GM19238 (cell line): ENCODE data around the gene SETDB2.

Experiments used
- DNase-seq: peaks from one replicate; pipeline ENCODE4 v3.0.0; 2011; ENCODE audit warnings: low spot score; ENCODE audit not compliant: insufficient read length

Gene SETDB2

GRCh38 chr13:49530457-49530856 lies 86.4 kb downstream of the SETDB2 start:
- no peak for DNase-seq

DNA sequence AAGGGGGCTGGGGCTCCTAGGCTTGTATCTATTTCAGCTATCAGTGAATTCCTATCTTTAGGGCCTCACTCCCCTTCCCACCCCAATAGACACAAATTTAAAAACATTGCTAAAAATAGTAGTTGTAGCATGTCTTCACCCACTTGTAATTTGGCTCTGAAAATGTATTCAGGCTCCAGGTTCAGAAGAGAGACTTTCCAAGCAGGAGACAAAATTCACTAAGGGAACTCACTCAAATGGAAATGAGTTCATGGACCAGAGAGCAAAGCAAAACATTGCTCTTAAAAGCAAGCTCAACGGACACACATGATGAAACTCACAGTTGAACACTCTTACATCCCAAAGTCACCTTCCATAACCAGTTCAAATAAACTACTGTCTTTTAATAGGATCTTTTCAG lies 88.5 kb downstream of the SETDB2 start:
- no peak for DNase-seq

GRCh38 chr13:49533011-49533410 lies 88.9 kb downstream of the SETDB2 start:
- DNase-seq = no peak

DNA sequence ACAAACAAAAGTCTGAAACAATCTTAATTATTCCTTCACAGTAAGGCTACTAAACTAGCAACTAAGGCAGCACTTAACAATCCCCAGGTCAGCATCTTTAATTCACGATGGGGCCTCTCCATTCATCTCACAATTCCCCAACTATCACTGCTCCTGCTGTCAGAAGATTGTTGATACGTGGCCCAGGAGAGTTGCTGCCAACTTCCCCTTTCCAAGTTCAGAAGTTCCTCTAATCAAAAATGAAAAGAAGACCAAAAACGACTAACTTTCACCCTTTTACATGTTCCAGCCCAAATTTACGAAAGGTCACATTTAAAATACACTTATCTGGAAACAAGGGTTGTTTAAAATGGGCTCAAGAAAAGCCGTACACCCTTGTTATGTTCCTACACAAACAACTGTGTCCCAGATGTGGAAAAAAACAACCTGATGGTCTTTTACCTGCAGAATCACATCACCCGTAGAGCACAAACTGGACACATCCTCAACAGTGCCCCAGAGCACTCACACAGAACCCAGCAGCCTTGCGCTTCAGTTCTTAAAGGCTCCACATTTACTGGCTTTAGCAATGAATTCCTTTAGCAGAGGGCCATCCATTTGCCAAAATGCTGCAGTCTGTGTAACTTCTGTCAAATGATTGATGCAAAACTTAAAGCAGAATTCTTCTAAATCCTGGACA lies 89.7 kb downstream of the SETDB2 start:
- no peak for DNase-seq

- DNase-seq = no peak
Observed at GRCh38 chr13:49536144-49536873, 92.2 kb downstream of the SETDB2 start.

DNA sequence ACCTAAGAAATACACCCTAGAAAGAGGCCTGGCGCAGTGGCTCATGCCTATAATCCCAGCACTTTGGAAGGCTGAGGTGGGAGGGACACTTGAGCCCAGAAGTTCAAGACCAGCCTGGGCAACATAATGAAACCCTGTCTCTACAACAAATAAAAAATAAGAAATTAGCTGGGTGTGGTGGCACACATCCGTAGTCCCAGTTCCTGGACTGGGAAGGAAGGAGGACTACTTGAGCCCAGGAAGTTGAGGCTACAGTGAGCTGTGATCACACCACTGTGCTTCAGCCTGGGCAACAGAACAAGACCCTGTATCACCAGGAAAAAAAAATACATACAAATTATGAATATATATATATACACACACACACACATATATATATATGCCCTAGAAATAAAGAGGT lies 94.3 kb downstream of the SETDB2 start:
- DNase-seq = no peak

DNA sequence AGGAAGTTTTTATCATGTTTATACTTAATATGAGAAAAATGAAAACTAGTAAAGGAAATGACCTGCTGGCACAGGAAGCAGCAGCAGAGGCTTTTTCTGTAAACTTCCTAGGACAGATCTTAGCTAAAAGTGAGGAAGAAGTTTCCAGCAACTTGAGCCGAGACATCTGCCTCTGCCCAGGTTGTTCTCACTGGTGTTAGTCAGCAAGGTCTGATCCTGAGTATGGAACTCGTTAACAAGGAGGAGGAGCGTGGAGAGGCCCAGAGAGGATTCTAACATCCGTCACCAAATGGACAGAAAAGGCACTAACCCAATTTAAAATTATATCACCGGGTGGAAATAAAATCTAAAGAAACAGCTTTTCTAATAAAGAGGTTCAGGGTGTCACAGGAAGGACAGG lies 95.2 kb downstream of the SETDB2 start:
- no peak for DNase-seq

GRCh38 chr13:49539746-49540145 lies 95.7 kb downstream of the SETDB2 start:
- no peak for DNase-seq

GRCh38 chr13:49540552-49540951 lies 96.5 kb downstream of the SETDB2 start:
- no peak for DNase-seq

DNA sequence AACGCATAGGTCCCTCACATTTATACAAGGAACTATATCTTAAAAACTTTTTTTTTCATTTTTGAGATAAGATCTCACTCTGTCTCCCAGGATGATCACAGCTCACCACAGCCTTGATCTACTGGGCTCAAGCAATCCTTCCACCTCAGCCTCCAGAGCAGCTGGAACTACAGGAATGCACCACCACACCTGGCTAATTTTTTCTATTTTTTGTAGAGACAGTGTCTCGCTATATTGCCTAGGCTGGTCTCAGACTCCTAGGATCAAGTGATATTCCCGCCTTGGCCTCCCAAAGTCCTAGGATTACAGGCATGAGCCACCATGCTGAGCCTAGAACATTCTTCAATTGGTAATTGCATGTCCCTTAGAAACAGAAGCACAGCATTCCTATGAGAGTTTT lies 99.6 kb downstream of the SETDB2 start:
- no peak for DNase-seq
